Muscle layer of colon (tissue), 2 donors: ENCODE data around the gene PRDM16.

Source experiments
- H3K27ac ChIP-seq: one replicate; pipeline ENCODE4 v1.7.0; 2013; ENCODE audit warnings: low read depth, mild to moderate bottlenecking, low read length, moderate library complexity
- H3K27me3 ChIP-seq, 2 donors: one replicate each; pipeline ENCODE4 v1.7.0; 2013; ENCODE audit warnings: low read length in 2 of 2, mild to moderate bottlenecking in 2 of 2; ENCODE audit not compliant: insufficient read depth in 2 of 2, control insufficient read depth in 1 of 2
- H3K36me3 ChIP-seq: one replicate; pipeline ENCODE4 v1.7.0; 2013; ENCODE audit warnings: mild to moderate bottlenecking, low read length; ENCODE audit not compliant: insufficient read depth
- H3K4me1 ChIP-seq: one replicate; pipeline ENCODE4 v1.7.0; 2013; ENCODE audit warnings: mild to moderate bottlenecking, low read length; ENCODE audit not compliant: insufficient read depth
- H3K4me3 ChIP-seq, 2 donors: one replicate each; pipeline ENCODE4 v1.7.0; 2013; ENCODE audit warnings: low read length in 2 of 2, low read depth in 1 of 2, mild to moderate bottlenecking in 1 of 2, moderate library complexity in 1 of 2
- H3K9ac ChIP-seq: one replicate; pipeline ENCODE4 v1.7.0; 2013; ENCODE audit warnings: low read length
- H3K9me3 ChIP-seq: one replicate; pipeline ENCODE4 v1.7.0; 2013; ENCODE audit warnings: mild to moderate bottlenecking, low read length
- donor health status: abdominal sarcoma.
- donor health status: Adenocarcinoma of cecum.

Gene PRDM16

DNA sequence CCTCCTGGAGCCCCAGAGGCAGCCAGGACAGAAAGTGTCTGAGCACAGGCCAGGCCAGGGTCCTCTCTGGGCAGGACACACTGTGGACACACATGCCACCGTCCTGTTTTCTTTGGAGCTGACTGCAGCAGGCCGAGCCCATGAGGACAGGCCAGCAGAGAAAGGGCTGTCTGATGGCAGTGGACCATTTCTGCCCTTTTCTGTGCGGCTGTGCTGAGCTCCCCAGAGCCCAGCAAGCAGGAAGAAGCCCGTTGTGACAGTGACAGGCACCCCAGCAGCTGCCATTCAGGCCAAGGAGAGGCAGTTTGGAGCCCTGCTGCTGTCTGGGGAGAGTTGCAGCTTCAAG, 269.7 kb downstream of the PRDM16 start:
- no peaks in the 10 kb centered on the region for H3K4me1 ChIP-seq
- H3K9ac ChIP-seq = no peak overlapping the region
- H3K4me3 ChIP-seq = no peak overlapping the region
- H3K9me3 ChIP-seq = no peaks in the 10 kb centered on the region
- H3K27ac ChIP-seq = no peak overlapping the region
- H3K27me3 ChIP-seq = peaks cover 0 to 4% of the 10 kb centered on the region in 2 donors
- no peaks in the 10 kb centered on the region for H3K36me3 ChIP-seq

DNA sequence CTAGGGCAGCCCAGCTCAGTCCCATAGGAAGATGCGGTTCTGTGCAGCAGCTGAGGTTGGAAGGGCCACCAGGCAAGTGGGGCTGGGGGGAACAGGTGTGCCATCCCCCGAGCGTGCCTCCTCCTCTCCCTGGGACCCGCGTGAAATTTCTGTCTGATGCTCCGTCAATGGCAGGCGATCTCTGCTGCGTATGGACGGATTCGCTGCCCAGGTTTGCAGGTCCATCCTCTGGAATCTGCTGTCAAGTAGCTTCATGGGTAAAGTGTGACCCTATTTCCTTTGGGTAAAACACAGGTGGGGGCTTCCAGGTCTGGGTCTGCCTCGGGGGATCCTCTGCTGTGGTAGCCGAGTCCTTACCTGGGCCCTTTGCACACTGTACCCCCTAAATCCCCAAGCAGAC, 270.9 kb downstream of the PRDM16 start:
- no peaks in the 10 kb centered on the region for H3K4me1 ChIP-seq
- no peak overlapping the region for H3K9ac ChIP-seq

GRCh38 chr1:3340548-3341235, 271.7 kb downstream of the PRDM16 start:
- Histone ChIP-seq H3K4me3 (no peak overlapping the region), H3K9me3 (no peaks in the 10 kb centered on the region), H3K27me3 (no peaks in the 10 kb centered on the region), H3K4me1 (no peaks in the 10 kb centered on the region), H3K9ac (no peak overlapping the region), H3K36me3 (no peaks in the 10 kb centered on the region), H3K27ac (no peak overlapping the region)

More for the DNA sequence above, 270.9 kb downstream of the PRDM16 start:
- H3K4me3 ChIP-seq = no peak overlapping the region
- no peaks in the 10 kb centered on the region for H3K36me3 ChIP-seq
- H3K9me3 ChIP-seq = no peaks in the 10 kb centered on the region
- H3K27ac ChIP-seq = no peak overlapping the region
- H3K27me3 ChIP-seq = no peaks in the 10 kb centered on the region

DNA sequence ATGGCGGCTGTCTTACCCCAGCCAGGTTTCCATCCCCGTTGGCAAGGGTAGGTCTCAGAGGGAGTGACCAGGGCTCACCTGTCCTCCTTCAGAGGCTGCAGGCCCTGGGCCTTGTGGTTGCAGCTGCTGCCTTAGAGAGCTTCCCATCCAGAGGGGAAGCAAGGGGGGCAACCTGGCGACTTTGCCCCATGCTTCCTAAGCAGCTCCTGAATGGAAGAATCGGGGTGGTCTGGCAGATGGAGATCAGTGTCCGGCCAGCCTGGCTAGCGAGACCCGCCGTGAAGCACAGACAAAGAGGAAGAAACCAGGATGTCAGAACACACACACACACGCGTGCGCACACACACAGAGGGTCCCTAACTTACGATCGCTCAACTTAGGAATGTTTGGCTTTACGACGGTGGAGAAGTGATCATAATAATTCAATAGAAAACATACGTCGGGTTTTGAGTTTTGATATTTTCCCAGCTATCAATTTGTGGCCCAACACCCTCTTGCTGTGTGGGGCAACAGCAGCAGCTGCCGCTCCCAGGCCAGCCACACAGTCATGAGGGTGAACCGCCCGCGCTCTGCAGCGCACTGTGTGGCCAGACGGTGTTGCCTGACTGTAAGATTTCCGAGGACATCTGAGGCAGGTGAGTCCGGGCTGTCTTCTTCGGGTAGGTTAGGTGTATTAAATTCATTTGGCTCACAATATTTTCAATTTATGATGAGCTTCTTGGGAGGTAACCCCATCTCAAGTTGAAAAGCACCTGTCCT, 272.4 kb downstream of the PRDM16 start:
- Histone ChIP-seq H3K27me3 (peaks cover 0 to 2% of the 10 kb centered on the region in 2 donors), H3K9ac (no peak overlapping the region), H3K4me3 (no peak overlapping the region), H3K36me3 (no peaks in the 10 kb centered on the region), H3K27ac (no peak overlapping the region), H3K9me3 (no peaks in the 10 kb centered on the region), H3K4me1 (no peaks in the 10 kb centered on the region)

- Histone ChIP-seq H3K27me3 (peaks cover 0 to 12% of the 10 kb centered on the region in 2 donors), H3K4me3 (no peak overlapping the region), H3K9ac (no peak overlapping the region), H3K9me3 (no peaks in the 10 kb centered on the region), H3K36me3 (no peaks in the 10 kb centered on the region), H3K4me1 (no peaks in the 10 kb centered on the region), H3K27ac (no peak overlapping the region)
Observed at GRCh38 chr1:3342960-3343359, 274.0 kb downstream of the PRDM16 start.

DNA sequence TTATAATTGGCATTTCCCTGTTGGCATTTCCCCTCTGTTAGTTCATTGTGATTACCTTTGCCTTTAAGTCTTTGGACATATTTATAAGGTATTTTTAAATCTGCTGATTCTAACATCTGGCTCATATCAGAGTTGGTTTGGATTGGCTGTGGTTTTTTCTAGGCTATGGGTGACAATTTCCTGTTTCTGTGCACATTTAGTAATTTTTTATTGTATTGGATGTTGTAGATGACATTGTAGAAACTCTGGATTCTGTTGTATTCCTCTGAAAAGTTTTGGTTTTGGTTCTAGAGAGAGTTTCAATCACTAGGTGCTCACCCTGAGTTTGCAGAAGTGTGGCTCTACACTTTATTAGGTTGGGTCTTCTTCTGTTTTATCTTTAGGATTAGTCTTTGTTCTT, 275.4 kb downstream of the PRDM16 start:
- no peaks in the 10 kb centered on the region for H3K9me3 ChIP-seq
- no peak overlapping the region for H3K9ac ChIP-seq
- no peaks in the 10 kb centered on the region for H3K4me1 ChIP-seq
- H3K27ac ChIP-seq = no peak overlapping the region
- H3K27me3 ChIP-seq = peaks cover 0 to 25% of the 10 kb centered on the region in 2 donors
- no peak overlapping the region for H3K4me3 ChIP-seq
- no peaks in the 10 kb centered on the region for H3K36me3 ChIP-seq

- Histone ChIP-seq H3K27me3 (peaks cover 0 to 39% of the 10 kb centered on the region in 2 donors), H3K9me3 (no peaks in the 10 kb centered on the region), H3K27ac (no peak overlapping the region), H3K4me3 (no peak overlapping the region), H3K9ac (no peak overlapping the region), H3K36me3 (no peaks in the 10 kb centered on the region), H3K4me1 (peaks cover 13% of the 10 kb centered on the region)
Observed at GRCh38 chr1:3345792-3346191, 276.8 kb downstream of the PRDM16 start.

- no peaks in the 10 kb centered on the region for H3K36me3 ChIP-seq
- H3K4me1 ChIP-seq = peaks cover 18% of the 10 kb centered on the region
- H3K9ac ChIP-seq = no peak overlapping the region
- H3K9me3 ChIP-seq = no peaks in the 10 kb centered on the region
- H3K4me3 ChIP-seq = no peak overlapping the region
- no peak overlapping the region for H3K27ac ChIP-seq
- H3K27me3 ChIP-seq = peaks cover 0 to 43% of the 10 kb centered on the region in 2 donors
Observed at GRCh38 chr1:3346478-3346877, 277.5 kb downstream of the PRDM16 start.

- no peak overlapping the region for H3K27ac ChIP-seq
- H3K27me3 ChIP-seq = peaks cover 0 to 43% of the 10 kb centered on the region in 2 donors
- H3K9ac ChIP-seq = no peak overlapping the region
- H3K36me3 ChIP-seq = no peaks in the 10 kb centered on the region
- no peaks in the 10 kb centered on the region for H3K9me3 ChIP-seq
- peaks cover 26% of the 10 kb centered on the region for H3K4me1 ChIP-seq
- H3K4me3 ChIP-seq = no peak overlapping the region
Observed at GRCh38 chr1:3347257-3348020, 278.4 kb downstream of the PRDM16 start.

- Histone ChIP-seq H3K4me3 (no peak overlapping the region), H3K9me3 (no peaks in the 10 kb centered on the region), H3K27me3 (peaks cover 0 to 43% of the 10 kb centered on the region in 2 donors), H3K36me3 (no peaks in the 10 kb centered on the region), H3K27ac (no peak overlapping the region), H3K4me1 (peaks cover 35% of the 10 kb centered on the region), H3K9ac (no peak overlapping the region)
Observed at GRCh38 chr1:3348196-3348865, 279.3 kb downstream of the PRDM16 start.
